ENCODE measurements around the gene NPY. TPM values are rescaled to one million over a fixed set of nuclear protein-coding genes. Genes with fewer than 3 reads are reported as not detected.

NPY gene
- total RNA-seq, 2 experiments from 2014 or later, result not detected

DNA sequence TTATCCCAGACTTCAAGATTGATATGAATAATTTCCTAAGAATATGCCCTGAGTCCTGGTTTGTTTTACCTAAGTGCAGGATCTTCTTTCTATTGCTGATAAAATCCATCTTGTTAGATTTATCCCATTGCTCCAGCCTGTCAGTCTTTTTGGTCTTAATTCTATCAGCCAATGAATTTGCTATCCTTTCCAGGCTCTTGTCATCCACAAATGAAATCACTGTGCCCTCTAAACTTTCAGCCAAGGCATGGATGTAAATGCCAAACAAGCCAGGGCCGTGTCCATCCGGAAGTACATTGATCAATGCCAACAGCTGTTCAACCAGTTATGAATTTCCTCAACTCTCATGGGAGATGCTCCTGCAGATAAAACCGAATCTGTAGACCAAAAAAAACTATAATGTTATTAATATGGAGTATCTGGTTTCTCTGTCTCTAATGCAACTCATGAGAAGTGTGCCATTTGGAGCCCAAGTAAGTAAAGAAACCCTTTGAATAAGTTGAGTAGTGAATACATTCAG is 40.0 kb downstream of the NPY start:
- Mint-ChIP-seq H3K9me3 (no peaks in the 10 kb centered on the region), H3K4me1 (ENCODE audit: low read depth) (no peaks in the 10 kb centered on the region), H3K27me3 (peaks cover 10% of the 10 kb centered on the region), H3K36me3 (ENCODE audit: low read depth) (no peaks in the 10 kb centered on the region), H3K27ac (no peak overlapping the region), H3K4me3 (no peak overlapping the region)
- DNase-seq (no peak), ATAC-seq (no peak)
- ChIA-PET POLR2A (no interaction called here), CTCF (no interaction called here)
- intact Hi-C loops (cut with micrococcal nuclease), result no loop called here
- TF ChIP-seq, protein P1, sequence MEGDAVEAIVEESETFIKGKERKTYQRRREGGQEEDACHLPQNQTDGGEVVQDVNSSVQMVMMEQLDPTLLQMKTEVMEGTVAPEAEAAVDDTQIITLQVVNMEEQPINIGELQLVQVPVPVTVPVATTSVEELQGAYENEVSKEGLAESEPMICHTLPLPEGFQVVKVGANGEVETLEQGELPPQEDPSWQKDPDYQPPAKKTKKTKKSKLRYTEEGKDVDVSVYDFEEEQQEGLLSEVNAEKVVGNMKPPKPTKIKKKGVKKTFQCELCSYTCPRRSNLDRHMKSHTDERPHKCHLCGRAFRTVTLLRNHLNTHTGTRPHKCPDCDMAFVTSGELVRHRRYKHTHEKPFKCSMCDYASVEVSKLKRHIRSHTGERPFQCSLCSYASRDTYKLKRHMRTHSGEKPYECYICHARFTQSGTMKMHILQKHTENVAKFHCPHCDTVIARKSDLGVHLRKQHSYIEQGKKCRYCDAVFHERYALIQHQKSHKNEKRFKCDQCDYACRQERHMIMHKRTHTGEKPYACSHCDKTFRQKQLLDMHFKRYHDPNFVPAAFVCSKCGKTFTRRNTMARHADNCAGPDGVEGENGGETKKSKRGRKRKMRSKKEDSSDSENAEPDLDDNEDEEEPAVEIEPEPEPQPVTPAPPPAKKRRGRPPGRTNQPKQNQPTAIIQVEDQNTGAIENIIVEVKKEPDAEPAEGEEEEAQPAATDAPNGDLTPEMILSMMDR (IDR thresholded peaks at IDR 0.05), result no peak

DNA sequence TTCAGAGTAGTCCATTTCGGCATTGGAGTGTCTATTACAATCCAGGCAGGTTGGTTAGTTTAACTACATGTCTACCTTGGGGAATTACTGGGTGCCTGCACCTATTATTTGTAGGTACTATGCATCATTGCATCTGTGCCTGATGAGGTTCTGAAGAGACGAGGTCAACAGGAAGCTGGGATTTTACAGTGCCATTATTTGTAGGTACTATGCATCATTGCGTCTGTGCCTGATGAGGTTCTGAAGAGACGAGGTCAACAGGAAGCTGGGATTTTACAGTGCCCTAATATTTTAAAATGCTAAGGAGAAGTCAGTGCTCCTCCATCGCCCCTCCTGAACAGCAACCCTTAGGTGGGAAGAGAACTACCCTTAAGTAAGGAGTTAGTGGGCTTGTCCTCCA is 41.7 kb downstream of the NPY start:
- ChIA-PET CTCF (no interaction called here), POLR2A (interaction anchor here (0.8 kb wide), 1 partner anchor 178 kb away, joined by 3 read pairs; no protein-coding TSS in a partner anchor)
- Mint-ChIP-seq H3K27ac (no peak overlapping the region), H3K4me1 (ENCODE audit: low read depth) (no peaks in the 10 kb centered on the region), H3K9me3 (no peaks in the 10 kb centered on the region), H3K4me3 (no peak overlapping the region), H3K27me3 (peaks cover 5% of the 10 kb centered on the region), H3K36me3 (ENCODE audit: low read depth) (no peaks in the 10 kb centered on the region)
- intact Hi-C loops (cut with micrococcal nuclease), result no loop called here
- TF ChIP-seq, protein P1 (IDR thresholded peaks at IDR 0.05), result no peak
- no peak for DNase-seq
- ATAC-seq, result no peak

DNA sequence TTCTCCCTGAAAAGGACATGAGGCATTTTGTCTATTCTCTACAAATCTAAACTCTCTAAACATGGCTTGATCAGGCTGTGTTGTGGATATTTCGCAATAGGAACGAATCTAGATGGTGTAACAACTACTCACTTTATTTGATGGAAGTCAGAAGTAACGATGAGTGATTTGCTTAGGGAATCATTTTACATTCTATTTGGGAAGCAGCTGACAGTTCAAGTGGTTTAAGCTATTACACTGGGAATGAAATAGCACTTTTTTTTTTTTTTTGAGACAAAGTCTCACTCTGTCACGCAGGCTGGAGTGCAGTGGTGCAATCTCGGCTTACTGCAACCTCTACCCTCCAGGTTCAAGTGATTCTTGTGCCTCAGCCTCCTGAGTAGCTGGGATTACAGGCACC is 44.1 kb downstream of the NPY start:
- no peak for ATAC-seq
- H3K27me3 Mint-ChIP-seq, result peaks cover 11% of the 10 kb centered on the region
- POLR2A ChIA-PET, result no interaction called here
- H3K9me3 Mint-ChIP-seq, result peaks cover 11% of the 10 kb centered on the region
- no peak for DNase-seq
- no peak overlapping the region for H3K27ac Mint-ChIP-seq
- H3K4me3 Mint-ChIP-seq, result no peak overlapping the region
- H3K4me1 Mint-ChIP-seq (ENCODE audit: low read depth), result no peaks in the 10 kb centered on the region
- TF ChIP-seq, protein P1 (IDR thresholded peaks at IDR 0.05), result no peak
- H3K36me3 Mint-ChIP-seq (ENCODE audit: low read depth), result no peaks in the 10 kb centered on the region
- intact Hi-C loops (cut with micrococcal nuclease), result no loop called here
- CTCF ChIA-PET, result no interaction called here

DNA sequence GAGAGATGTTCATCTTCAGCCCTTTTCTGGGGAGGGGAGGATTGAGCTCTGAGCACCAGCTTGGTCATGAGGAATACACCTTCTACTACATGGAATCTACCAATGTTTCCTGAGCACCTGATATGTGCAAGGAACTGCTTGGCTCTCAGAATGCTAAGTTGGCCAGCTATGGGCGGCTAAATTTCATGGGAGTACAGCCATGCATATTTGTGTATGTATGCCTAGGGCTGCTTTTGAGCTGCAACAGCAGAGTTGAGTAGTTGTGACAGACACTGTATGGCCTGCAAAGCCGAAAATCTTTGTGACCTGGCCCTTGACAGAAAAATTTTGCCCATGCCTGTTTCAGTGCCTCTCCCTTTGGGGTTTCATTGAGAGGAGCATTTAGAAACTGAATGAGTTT is 44.9 kb downstream of the NPY start:
- Mint-ChIP-seq H3K9me3 (peaks cover 13% of the 10 kb centered on the region), H3K36me3 (ENCODE audit: low read depth) (no peaks in the 10 kb centered on the region), H3K27me3 (peaks cover 15% of the 10 kb centered on the region), H3K27ac (no peak overlapping the region), H3K4me3 (no peak overlapping the region), H3K4me1 (ENCODE audit: low read depth) (no peaks in the 10 kb centered on the region)
- ChIA-PET POLR2A (no interaction called here), CTCF (no interaction called here)
- ATAC-seq, result no peak
- DNase-seq, result no peak
- intact Hi-C loops (cut with micrococcal nuclease), result no loop called here
- TF ChIP-seq, protein P1 (IDR thresholded peaks at IDR 0.05), result no peak

DNA sequence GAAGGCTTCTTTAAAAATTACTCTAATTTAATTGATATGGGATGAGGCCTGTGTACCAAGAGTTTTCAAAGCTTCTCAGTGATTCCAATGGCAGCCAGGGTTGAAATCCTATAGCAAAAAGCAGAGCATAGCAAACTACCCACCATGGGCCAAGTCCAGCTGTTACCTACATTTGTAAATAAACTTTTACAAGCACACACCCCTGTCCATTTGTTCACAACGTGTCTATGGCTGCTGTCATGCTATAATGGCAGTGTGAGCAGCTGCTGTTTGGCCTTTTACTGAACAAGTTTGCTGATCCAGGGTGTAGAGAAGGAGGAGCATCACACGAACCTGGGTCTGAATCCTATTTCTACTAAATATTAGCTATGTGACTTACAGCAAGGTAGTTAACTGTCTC is 50.0 kb downstream of the NPY start:
- intact Hi-C loops (cut with micrococcal nuclease), result no loop called here
- peaks cover 24% of the 10 kb centered on the region for H3K27me3 Mint-ChIP-seq
- peaks cover 13% of the 10 kb centered on the region for H3K9me3 Mint-ChIP-seq
- TF ChIP-seq, protein P1 (IDR thresholded peaks at IDR 0.05), result no peak
- H3K27ac Mint-ChIP-seq, result no peak overlapping the region
- H3K36me3 Mint-ChIP-seq (ENCODE audit: low read depth), result no peaks in the 10 kb centered on the region
- no peaks in the 10 kb centered on the region for H3K4me1 Mint-ChIP-seq (ENCODE audit: low read depth)
- DNase-seq, result no peak
- ChIA-PET CTCF (no interaction called here), POLR2A (interaction anchor here (0.6 kb wide), 1 partner anchor 326 kb away, joined by 3 read pairs; no protein-coding TSS in a partner anchor)
- no peak overlapping the region for H3K4me3 Mint-ChIP-seq
- no peak for ATAC-seq
